ENCODE data around the gene SETBP1. TPM values are rescaled to one million over a fixed set of nuclear protein-coding genes. Genes with fewer than 3 reads are reported as not detected.

SETBP1 gene
- total RNA-seq, 1 donor from 2014 or later: 15.5 TPM

DNA sequence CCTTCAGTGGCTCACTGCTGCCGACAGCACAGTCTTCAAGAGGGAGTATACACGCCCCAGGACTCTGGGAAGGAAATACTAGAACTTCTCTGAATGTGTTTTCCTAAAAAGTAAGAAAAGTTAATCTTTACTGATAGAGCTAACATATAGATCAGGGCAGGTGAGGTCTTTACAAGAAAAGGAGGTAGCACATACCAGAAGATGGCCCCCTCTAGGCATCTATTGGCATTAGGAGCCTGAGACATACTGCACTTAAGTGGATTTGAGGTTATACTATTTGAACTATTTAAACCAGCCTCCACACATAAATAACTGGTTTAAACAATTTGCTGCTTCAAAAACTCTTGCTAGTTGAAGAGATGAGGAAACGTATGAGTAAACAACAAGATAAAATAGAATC is 406.1 kb downstream of the SETBP1 start:
- intact Hi-C loops (cut with DNase I): no loop called here
- DNase-seq (ENCODE audit: low spot score): no peak

DNA sequence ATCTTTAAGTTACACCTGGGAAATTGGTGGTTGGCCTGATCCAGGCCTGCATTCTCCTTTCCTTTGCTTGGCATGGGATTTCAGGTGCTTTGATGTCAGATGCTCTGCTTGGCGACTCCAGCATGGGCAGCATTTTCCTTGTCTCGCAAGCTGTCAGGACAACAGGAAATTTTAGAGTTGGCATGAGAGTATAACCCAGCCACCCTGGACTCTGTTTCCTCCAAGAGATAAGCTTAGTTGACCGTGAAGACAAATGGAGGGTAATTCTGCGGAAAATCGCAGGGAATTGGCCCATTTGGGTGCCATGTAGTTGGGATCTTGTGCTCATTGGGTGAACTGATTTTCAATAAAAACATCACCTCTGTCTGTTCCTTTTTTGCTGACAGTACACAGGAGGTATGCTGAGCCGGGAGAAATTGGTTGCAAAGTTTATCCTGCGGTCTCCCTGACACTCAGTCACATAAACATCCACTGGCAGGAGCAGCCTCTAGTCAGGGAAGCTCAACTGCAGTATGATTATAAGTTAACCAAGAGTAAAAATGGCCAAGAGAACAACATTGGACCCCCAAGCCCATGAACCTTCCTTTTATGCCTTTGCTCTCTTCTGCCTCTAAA is 409.9 kb downstream of the SETBP1 start:
- no peak for DNase-seq (ENCODE audit: low spot score)
- intact Hi-C loops (cut with DNase I): no loop called here

DNA sequence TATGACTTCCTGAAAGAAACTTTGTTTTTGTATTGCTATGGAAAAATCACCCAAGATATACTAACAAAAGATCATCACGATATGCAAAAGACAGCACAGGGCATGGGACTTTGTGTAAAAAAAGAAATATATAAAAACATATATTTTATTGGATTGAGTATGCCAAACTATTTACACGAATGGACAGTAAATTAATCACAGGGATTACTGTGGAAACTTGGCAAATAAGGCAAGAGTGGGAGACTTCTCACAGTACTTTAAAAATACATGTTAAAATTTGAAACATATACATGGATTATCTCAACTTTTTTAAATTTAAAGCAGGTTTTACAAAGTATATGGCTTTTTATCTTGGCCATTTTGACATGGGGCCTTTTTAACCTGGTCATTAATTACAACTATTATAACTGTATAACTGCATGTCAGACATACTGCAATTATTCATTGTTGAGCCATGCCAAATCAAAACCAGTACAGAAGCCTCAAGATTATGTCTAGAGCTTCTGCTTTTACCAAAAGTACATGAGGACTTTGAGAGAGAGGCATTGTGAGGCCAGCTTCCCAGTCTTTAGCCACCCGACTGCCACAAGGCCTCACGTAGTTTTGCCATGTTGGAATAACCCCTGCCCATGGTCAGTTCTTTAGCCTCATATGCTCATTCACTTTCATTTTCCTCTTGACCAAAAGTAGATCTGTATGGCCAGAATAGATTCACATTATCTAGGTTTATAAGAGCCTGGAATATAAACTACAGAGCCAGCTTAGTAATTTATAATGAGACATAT is 419.8 kb downstream of the SETBP1 start:
- no peak for DNase-seq (ENCODE audit: low spot score)
- intact Hi-C loops (cut with DNase I): no loop called here

DNA sequence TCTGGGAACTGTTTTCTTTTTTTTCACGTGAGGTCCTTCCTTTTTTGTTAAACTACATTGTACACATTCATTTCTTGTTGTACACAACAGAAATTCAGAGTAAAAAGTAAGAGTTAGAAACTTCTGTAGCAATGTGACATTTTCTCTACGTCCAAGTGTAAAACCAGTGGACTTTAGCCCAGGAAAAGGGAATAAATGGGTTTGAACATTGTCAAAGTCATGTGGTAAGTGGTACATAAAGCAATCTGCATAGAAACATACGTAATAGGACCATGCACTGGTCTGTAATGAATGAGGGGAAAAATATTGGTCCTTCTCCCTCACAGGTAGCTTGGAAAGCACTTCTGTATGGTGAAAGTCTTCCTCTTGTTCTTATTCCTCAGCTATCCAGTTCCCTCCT is 421.4 kb downstream of the SETBP1 start:
- intact Hi-C loops (cut with DNase I): no loop called here

DNA sequence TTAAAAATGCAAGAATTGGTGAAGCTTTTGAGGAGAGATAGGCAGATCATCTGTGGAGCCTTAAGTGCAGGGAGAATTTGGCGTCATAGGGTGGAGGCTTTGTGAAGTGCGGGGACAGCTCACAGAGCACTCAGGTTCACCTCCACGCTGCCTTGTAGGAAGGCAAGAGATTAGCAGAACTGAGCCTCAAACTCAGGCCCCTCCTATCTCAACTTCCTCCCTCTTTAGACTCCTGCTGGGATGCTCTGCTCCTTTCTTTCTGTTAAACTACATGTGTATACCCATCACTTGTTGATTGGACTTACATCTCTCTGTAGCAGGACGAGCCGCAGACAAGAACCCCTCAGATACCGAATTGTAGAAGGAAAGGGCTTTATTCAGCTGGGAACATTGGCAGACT is 422.2 kb downstream of the SETBP1 start:
- intact Hi-C loops (cut with DNase I): no loop called here
- no peak for DNase-seq (ENCODE audit: low spot score)

More for the DNA sequence above, 421.4 kb downstream of the SETBP1 start:
- DNase-seq (ENCODE audit: low spot score): no peak

DNA sequence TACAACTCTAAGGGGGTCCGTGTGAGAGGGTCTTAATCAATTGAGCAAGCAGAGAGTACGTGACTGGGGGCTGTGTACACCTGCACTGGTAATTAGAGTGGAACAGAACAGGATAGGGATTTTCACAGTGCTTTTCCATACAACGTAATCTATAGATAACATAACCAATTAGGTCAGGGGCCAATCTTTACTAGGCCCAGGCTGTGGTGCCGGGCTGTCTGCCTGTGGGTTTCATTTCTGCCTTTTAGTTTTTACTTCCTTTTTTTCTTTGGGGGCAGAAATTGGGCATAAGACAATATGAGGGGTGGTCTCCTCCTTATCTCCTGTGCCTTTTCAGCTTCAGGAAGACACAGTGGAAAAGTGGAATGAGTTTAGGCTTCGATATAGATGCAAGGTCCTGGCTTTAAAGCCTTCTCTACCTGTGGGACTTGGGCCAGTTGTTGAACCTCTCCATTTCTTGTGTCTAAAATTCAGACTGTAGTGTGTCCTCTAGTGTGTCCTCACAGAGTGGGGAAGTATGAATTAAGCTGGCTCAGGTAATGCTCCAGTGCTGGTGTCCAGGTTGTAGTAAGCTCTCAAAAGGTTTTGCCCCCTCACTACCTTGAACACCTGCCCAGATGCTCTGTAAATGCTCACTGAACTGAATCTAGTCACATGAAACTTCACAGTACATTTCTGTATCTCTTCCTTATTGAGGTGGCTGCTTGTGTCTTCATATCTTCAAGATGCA is 422.8 kb downstream of the SETBP1 start:
- no peak for DNase-seq (ENCODE audit: low spot score)

DNA sequence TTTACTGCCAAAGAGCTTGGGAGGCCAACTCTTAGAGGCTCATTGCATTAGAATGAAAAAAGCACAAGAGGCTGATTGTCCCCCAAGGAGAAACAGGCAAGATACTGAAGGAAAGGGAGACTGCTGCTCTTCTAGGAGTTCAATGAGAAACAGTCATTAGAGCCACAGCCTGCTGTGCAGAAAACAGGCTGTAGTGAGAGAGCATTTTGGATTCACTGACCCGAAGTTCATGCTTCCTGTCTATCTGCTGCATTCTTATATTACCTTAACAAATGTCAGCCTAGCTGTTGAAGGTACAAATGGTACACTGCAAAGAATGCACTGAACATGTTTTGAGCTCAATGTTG is 423.3 kb downstream of the SETBP1 start:
- DNase-seq (ENCODE audit: low spot score): no peak
- intact Hi-C loops (cut with DNase I): no loop called here

More for the DNA sequence above, 422.8 kb downstream of the SETBP1 start:
- intact Hi-C loops (cut with DNase I): no loop called here

DNA sequence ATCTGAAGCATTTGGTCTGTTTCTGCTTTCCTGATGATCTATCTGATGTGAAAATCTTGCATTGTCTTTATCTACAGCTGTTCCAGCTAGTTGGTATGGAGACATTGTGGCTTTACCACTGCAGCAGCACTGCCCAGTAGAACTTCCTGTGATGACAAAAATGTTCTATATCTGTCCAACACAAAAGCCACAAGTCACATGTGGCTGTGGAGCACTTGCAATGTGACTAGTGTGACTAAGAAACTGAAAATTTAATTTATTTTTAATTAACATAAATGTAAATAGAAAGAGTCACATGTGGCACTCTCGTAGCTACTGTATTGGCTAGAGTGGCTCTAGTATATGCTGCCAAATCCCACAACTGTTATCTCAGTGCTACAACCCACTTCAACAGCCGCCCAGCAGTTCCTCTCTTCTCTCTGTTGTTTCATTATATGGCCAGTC is 425.7 kb downstream of the SETBP1 start:
- intact Hi-C loops (cut with DNase I): no loop called here
- DNase-seq (ENCODE audit: low spot score): no peak

DNA sequence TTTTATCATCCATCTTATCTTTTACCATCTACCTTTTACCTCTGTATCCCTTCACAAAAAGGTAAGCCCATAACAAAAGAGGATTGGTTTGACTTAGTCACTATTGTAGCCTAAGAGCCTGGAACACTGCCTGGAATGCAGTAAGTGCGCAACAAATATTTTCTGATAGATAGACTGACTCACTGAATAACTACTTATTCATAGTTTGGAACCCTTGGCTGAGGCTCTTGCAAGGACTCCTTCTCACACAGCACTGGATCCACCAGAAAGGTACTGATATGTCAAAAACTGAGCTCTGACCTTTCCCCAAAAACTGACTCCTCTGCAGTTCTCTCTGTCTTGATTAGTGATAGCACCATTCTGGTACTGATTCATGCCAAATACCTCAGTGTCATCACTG is 426.7 kb downstream of the SETBP1 start:
- no peak for DNase-seq (ENCODE audit: low spot score)
- intact Hi-C loops (cut with DNase I): no loop called here

DNA sequence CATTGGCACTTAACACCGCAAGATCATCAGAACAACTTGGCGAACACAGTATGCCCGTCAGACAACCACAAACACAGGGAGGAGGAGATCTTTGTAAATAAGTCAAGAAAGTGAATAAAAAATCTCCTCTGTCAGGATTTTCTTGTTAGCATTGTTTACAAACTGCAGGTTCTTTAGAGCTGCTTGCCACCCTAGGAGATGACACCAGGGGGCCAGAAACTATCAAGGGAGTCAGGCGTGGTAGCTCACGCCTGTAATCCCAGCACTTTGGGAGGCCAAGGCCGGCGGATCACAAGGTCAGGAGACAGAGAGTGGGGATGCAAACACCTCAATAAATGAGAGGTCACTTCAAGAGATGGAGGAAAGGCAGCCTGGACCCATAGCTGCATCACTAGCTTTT is 428.1 kb downstream of the SETBP1 start:
- DNase-seq (ENCODE audit: low spot score): no peak
- intact Hi-C loops (cut with DNase I): no loop called here

DNA sequence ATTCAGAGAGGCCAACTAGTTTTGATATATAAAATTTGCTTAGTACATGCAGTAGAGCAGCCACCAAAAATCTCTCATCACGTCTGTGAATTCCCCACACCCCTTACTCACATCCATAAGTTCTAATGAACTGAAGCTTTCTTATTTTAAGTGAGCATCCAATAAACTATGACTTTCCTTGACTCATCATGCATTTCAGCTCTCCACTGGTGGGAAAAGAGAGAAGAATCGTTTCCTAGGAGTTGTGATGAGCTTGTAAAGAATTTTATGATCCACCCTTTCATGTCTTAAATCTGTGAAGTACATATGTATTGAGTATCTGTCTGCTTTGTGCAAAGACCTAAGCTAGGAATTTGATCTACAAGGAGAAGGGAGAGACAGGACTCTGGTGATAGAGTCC is 428.6 kb downstream of the SETBP1 start:
- intact Hi-C loops (cut with DNase I): no loop called here

DNA sequence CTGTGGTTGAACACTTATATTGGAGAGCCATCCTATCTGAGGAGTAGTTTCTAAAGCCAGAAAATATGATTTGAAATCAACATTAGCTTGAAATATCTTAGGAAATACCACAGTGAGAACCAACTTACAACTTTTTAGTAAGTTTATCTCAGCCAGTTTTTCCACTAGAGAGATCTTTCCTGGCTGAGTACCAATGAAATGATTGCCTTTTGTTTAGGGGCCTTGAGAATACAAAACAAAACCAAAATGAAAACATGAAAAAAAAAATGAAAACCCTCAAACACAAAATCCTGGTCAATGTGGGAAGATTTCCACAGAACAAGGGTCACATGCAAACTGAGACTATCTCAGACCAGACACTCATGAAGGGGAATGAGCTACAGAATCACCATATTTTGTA is 429.0 kb downstream of the SETBP1 start:
- intact Hi-C loops (cut with DNase I): no loop called here
- no peak for DNase-seq (ENCODE audit: low spot score)

More for the DNA sequence above, 428.6 kb downstream of the SETBP1 start:
- DNase-seq (ENCODE audit: low spot score): no peak

DNA sequence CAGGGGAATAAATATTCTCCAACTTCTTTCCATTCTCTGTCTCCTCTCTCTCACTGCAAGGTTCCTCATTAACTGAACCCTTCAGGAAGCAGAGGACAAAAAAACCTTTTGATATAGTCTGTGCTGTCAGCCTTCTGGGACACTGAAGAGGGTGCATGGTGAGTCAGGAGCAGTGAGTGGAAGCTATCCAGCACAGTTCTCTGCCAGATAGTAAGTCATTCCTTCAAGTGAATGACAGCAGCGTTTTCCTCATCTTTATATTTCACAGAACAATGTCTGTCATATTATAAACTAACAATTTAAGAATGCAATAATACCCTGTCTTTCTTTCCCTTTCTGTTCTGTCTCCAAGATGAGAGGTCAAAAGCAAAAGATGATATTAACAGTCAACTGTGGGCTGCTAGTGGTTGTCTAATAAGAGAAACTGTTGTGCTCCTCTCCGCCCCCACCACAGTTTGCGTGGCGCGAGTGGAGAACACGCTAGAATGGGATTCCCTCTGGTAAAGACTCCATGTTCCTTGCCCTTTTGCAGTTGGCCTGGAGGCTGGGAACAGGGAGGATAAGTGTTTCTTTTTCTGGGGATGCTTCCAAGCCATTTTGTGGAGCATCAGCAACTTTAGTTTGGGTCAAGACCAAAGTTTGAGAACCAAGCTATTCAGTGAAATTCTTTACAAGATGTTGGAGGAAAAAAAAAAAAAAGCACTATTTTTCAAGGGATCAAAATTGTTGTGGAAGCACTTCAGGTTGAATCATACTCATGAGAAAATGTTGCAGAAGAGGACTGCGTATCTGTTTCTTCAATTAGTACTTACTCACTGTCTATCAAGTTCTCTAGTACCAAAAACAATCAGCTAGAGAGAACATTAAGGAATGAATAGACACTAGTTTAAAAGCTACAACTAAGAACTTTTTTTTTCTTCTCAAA is 430.2 kb downstream of the SETBP1 start:
- no peak for DNase-seq (ENCODE audit: low spot score)
- intact Hi-C loops (cut with DNase I): no loop called here

DNA sequence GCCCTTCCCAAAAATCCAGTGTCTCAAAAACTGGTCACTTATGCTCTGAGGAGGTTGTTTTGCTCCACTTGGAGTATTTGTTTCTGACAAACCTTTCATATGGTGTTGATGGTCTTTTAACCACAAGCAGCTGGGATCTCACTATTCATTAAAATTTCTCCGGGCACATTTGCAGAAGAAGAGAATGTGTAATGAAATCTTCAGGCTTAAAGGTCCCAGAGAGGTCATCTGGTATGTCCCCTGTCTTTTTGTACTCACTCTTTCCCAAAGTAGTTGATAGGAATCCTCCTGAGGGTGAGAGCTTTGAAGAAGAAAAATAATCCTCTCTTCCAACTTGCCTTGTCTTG is 430.8 kb downstream of the SETBP1 start:
- DNase-seq (ENCODE audit: low spot score): no peak
- intact Hi-C loops (cut with DNase I): no loop called here

DNA sequence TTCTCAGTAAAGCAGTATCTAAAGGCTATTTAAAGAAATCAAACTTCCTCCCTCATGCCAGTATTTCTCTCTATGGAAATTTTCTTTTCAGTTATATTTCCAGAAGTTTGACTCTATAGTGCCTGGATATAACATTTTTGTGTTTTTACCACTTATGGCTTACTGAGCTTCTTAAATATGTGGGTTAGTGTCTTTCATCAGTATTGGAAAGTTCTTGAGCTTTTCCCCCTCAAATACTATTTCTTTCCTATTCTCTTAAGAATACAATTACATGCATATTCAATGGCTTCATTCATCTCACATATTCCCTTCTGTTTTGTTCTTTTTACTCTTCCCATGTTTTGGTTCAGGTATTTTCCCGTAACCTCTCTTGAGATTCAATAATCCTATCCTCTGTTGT is 432.0 kb downstream of the SETBP1 start:
- intact Hi-C loops (cut with DNase I): no loop called here
- DNase-seq (ENCODE audit: low spot score): no peak

DNA sequence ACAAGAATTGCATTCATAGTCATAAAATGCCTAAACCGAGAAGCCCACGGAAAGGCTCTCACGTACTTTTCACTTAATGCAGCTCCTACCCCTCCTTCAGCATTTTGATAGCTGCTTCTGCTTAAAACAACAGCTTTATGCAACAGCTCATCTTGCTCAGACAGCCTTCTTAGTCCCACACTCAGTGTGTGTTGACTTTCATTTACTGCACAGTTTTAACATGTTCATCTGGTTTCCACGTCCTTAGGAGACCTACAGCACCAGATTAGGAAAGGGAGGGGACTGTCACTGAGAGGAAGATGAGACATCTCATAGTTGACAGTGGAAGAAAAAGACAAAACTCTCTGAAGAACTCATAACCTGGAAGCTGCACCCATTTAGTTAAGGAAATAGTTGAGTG is 435.4 kb downstream of the SETBP1 start:
- intact Hi-C loops (cut with DNase I): no loop called here

More for the DNA sequence above, 435.4 kb downstream of the SETBP1 start:
- no peak for DNase-seq (ENCODE audit: low spot score)

All from cardiac septum (tissue), 1 donor.